ENCODE data around the gene ATP8A2. TPM values are rescaled to one million over a fixed set of nuclear protein-coding genes. Genes with fewer than 3 reads are reported as not detected.

The ATP8A2 gene
- total RNA-seq, 4 donors from 2014 or later: 0.13 to 0.29 (median 0.24) TPM

DNA sequence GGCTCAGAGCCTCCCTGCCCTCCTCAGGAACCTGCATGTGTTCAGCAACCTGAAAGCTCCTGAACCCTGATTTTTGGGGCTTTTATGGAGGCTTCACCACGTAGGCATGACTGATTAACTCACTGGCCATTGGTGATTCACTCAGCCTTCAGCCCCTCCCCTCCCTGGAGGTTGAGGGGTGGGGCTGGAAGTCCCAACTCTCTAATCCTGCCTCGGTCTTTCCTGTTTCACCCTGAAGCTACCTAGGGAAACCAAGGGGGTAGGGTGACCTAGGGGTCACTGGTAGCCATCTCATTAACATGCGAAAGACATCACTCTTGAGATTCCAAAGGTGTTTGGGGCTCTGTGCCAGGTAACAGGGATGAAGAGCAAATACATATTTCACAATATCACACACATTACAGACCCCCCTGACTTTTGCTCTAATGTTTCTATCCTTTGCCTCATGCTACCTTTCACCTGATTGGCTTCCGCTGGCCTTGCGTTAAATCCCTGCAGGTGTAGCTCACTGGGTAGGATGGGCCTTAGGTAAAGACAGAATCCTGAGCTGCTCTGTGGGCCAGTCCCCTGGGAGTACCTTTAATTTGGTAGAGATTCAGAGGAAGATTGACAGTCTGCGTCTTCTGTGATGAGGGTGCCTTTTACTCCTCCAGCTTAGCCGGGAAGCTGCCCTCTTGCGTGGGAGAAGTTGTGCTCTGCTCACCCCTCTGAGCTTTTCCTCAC, 260.6 kb downstream of the ATP8A2 start:
- WGBS, 2 donors: 82 to 84% methylated on average over 8 of the region's 8 CpGs
- no peaks in the 10 kb centered on the region for H3K9me3 ChIP-seq
- TF ChIP-seq, protein P1, sequence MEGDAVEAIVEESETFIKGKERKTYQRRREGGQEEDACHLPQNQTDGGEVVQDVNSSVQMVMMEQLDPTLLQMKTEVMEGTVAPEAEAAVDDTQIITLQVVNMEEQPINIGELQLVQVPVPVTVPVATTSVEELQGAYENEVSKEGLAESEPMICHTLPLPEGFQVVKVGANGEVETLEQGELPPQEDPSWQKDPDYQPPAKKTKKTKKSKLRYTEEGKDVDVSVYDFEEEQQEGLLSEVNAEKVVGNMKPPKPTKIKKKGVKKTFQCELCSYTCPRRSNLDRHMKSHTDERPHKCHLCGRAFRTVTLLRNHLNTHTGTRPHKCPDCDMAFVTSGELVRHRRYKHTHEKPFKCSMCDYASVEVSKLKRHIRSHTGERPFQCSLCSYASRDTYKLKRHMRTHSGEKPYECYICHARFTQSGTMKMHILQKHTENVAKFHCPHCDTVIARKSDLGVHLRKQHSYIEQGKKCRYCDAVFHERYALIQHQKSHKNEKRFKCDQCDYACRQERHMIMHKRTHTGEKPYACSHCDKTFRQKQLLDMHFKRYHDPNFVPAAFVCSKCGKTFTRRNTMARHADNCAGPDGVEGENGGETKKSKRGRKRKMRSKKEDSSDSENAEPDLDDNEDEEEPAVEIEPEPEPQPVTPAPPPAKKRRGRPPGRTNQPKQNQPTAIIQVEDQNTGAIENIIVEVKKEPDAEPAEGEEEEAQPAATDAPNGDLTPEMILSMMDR (IDR thresholded peaks at IDR 0.05): no peak
- TF ChIP-seq POLR2A (IDR thresholded peaks at IDR 0.05): no peak
- H3K27me3 ChIP-seq: no peaks in the 10 kb centered on the region
- no peak overlapping the region for H3K27ac ChIP-seq
- DNase-seq: no peak
- intact Hi-C loops (cut with DNase I): no loop called here
- H3K4me3 ChIP-seq (replicated peaks in 1 of 3): no peak overlapping the region
- no peaks in the 10 kb centered on the region for H3K36me3 ChIP-seq
- H3K4me1 ChIP-seq: no peaks in the 10 kb centered on the region

DNA sequence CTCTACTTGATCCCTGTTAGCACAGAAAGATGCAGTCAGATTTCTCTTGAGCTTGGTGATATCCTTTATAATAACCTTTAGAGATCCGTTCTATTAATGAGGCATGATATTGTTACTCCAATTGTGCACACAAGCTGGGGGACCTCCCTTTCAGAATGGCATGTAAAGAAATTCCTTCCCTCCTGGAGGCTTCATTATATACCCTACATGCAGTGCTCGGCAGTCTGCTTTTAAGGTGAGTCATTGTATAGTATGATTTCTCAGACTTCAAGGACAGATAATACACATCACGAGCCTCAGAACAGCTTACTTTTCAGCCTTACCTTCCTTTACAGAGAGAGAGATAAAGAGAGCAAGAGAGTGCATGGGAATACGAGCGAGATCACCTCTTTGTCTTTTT, 261.3 kb downstream of the ATP8A2 start:
- no peak overlapping the region for H3K4me3 ChIP-seq (replicated peaks in 1 of 3)
- intact Hi-C loops (cut with DNase I): no loop called here

DNA sequence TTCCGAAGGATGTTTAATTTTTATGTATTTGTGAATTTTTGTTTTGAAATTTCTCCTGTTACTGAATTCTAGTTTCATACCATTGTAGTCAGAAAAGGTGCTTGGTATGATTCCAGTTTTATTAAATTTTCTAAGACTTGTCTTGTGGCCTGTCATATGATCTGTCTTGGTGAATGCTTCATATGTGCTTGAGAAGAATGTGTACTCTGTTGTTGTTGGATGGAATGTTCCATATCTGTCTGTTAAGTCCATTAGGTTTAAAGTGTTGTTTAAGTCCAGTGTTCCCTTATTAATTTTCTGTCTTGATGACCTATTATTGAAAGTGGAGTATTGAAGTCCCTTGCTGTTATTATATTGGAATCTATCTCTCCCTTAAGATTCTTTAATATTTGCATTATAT, 273.9 kb downstream of the ATP8A2 start:
- Histone ChIP-seq H3K4me1 (no peaks in the 10 kb centered on the region), H3K27me3 (no peaks in the 10 kb centered on the region), H3K36me3 (no peaks in the 10 kb centered on the region), H3K4me3 (replicated peaks in 1 of 3) (no peak overlapping the region), H3K27ac (no peak overlapping the region), H3K9me3 (no peaks in the 10 kb centered on the region)
- WGBS, 2 donors: 93 to 94% methylated on average over 1 of the region's 1 CpG
- intact Hi-C loops (cut with DNase I): no loop called here
- no peak for DNase-seq
- no peak for TF ChIP-seq POLR2A (IDR thresholded peaks at IDR 0.05)
- TF ChIP-seq, protein P1 (IDR thresholded peaks at IDR 0.05): no peak

More for the DNA sequence above, 261.3 kb downstream of the ATP8A2 start:
- Histone ChIP-seq H3K9me3 (no peaks in the 10 kb centered on the region), H3K27me3 (no peaks in the 10 kb centered on the region), H3K4me1 (no peaks in the 10 kb centered on the region), H3K27ac (no peak overlapping the region), H3K36me3 (no peaks in the 10 kb centered on the region)
- 80 to 83% methylated on average over 5 of the region's 5 CpGs for WGBS, 2 donors
- no peak for DNase-seq
- TF ChIP-seq, protein P1 (IDR thresholded peaks at IDR 0.05): no peak
- no peak for TF ChIP-seq POLR2A (IDR thresholded peaks at IDR 0.05)

DNA sequence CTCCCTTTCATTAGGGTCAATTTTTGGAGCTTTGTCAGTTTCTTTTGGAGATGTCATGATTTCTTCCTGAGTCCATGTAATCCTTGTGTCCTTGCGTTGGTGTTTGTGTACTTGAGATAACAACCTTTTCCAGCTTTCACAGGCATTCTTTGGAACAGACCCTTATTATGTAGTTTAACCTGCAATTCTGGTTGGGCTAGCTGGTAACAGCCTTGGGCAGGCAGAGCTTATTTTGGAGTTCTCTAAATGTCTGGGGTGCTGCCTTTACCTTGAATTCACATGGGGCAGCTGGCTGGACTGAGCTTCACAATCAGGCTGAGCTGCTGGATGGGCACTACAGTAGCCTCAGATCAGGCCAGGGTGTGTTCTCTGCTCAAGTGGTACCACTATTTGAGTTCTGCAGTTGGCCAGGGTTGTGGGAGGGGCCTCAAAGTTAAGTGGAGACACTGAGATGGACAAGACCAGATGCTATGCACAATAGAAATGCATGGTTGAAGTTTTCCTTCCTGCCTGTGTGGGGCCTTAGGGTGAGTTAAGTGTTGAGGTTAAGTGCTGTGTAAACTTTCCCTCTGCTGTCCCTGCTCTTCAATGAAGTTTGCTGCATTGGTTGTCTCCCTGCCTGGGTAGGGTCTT, 277.3 kb downstream of the ATP8A2 start:
- intact Hi-C loops (cut with DNase I): no loop called here
- H3K27me3 ChIP-seq: no peaks in the 10 kb centered on the region
- no peak overlapping the region for H3K27ac ChIP-seq
- no peaks in the 10 kb centered on the region for H3K9me3 ChIP-seq
- no peak overlapping the region for H3K4me3 ChIP-seq (replicated peaks in 1 of 3)
- no peaks in the 10 kb centered on the region for H3K4me1 ChIP-seq
- no peak for TF ChIP-seq POLR2A (IDR thresholded peaks at IDR 0.05)
- TF ChIP-seq, protein P1 (IDR thresholded peaks at IDR 0.05): no peak
- WGBS, 2 donors: 40 to 48% methylated on average over 1 of the region's 1 CpG
- H3K36me3 ChIP-seq: no peaks in the 10 kb centered on the region
- DNase-seq: no peak

DNA sequence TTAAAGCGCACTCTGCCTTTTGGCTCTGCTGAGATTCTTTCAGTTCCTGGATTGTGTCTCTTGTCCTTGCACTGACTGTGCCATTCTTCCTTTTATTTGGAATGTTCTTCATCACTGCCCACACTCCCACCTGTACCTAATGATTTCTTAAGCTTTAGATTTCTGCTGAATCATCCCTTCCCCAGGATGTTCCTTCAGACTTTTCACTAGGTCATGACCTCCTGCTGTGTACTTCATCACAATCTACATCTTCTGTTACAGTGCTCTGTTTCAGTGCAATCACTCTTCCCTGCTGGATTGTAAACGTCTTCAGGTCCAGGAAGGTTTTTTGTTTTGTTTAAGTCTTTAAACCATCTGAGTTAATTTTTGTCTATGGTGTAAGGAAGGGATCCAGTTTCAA, 281.0 kb downstream of the ATP8A2 start:
- TF ChIP-seq, protein P1 (IDR thresholded peaks at IDR 0.05): no peak
- TF ChIP-seq POLR2A (IDR thresholded peaks at IDR 0.05): no peak
- Histone ChIP-seq H3K27me3 (no peaks in the 10 kb centered on the region), H3K4me1 (no peaks in the 10 kb centered on the region), H3K4me3 (replicated peaks in 1 of 3) (no peak overlapping the region), H3K36me3 (no peaks in the 10 kb centered on the region), H3K9me3 (no peaks in the 10 kb centered on the region), H3K27ac (no peak overlapping the region)
- no peak for DNase-seq
- 65 to 66% methylated on average over 2 of the region's 2 CpGs for WGBS, 2 donors
- intact Hi-C loops (cut with DNase I): no loop called here
